Vagina (tissue), 2 donors: ENCODE measurements around the gene POU3F2. TPM values are rescaled to one million over a fixed set of nuclear protein-coding genes. Genes with fewer than 3 reads are reported as not detected.

ENCODE experiments used
- DNase-seq, 2 donors: peaks; one replicate each; pipeline ENCODE4 v3.0.0-alpha.2; 2017; ENCODE audit errors: extremely low spot score in 2 of 2
- H3K27ac ChIP-seq: fragments of 200-600 bp; sonication (generic); one replicate; pipeline ENCODE4 v1.5.1; 2019
- H3K27me3 ChIP-seq: fragments of 200-600 bp; sonication (generic); one replicate; pipeline ENCODE4 v1.5.1; 2019
- H3K36me3 ChIP-seq, 2 donors: fragments of 200-600 bp; sonication (generic); one replicate each; pipeline ENCODE4 v1.5.1; 2017 to 2019
- H3K4me1 ChIP-seq: fragments of 200-600 bp; sonication (generic); one replicate; pipeline ENCODE4 v1.5.1; 2019
- H3K4me3 ChIP-seq, 2 donors: fragments of 200-600 bp; sonication (generic); 1 replicate in 1 of 2; 2 replicates in 1 of 2; pipeline ENCODE4 v1.5.1; 2016 to 2019
- H3K9me3 ChIP-seq: fragments of 200-600 bp; sonication (generic); one replicate; pipeline ENCODE4 v1.5.1; 2019
- POLR2A ChIP-seq, 2 donors: fragments of 450-650 bp; IDR thresholded peaks; one replicate each; pipeline ENCODE4 v1.6.1; 2017; ENCODE audit warnings: antibody characterized with exemption in 2 of 2, mild to moderate bottlenecking in 2 of 2, moderate library complexity in 2 of 2
- POLR2AphosphoS5 ChIP-seq, 2 donors: sonication (generic); formaldehyde crosslinking; IDR thresholded peaks; one replicate each; pipeline ENCODE4 v1.9.0; 2017; ENCODE audit warnings: antibody characterized with exemption in 2 of 2, mild to moderate bottlenecking in 2 of 2, low read depth in 1 of 2; ENCODE audit not compliant: insufficient read depth in 1 of 2
- intact Hi-C: fragments of 100-400 bp; cut with DNase I; formaldehyde crosslinking; loops from one replicate; pipeline ENCODE4 v1.15.1; 2023
- total RNA-seq: library from RNA; depleted of rRNA; stranded (reverse); fragments of >200 nt; gene quantifications from one replicate; pipeline ENCODE4 v1.2.3, GENCODE V29; 2016
- TF ChIP-seq, protein P1 (sequence below), 3 experiments: fragments of 450-650 bp in 2 of 3; fragments of 200-600 bp in 1 of 3; sonication (generic) in 1 of 3; IDR thresholded peaks; one replicate each; pipeline ENCODE4 v1.5.1; 2017 to 2019; ENCODE audit warnings: antibody characterized with exemption in 3 of 3, mild to moderate bottlenecking in 2 of 3, moderate library complexity in 2 of 3

Gene POU3F2
- total RNA-seq, 1 donor from 2014 or later: not detected

DNA sequence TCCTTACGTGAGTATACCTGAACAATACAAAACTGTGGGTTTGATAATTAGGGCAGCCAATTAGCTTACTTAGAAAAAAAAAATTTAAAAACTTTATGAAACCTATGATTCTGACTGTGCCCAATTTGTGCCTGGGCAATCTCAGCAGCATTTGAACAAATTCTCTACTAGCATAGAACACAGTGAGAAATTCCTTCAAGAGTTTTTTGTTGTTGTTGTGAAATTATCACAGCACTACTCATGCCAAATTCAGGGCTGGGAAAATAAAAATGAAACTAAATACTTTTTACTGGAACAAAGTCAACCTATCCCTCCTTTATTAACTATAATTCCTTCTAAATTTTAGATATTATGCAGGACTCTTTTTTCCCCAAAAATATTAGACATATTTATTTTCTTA lies 42.9 kb downstream of the POU3F2 start:
- intact Hi-C loops: no loop called here
- H3K4me3 ChIP-seq: no peak overlapping the region
- TF ChIP-seq POLR2AphosphoS5 (IDR thresholded peaks at IDR 0.05; ENCODE audit: insufficient read depth in 1 of 2, low read depth in 1 of 2) (no peak), POLR2A (IDR thresholded peaks at IDR 0.05) (no peak)
- TF ChIP-seq, protein P1, sequence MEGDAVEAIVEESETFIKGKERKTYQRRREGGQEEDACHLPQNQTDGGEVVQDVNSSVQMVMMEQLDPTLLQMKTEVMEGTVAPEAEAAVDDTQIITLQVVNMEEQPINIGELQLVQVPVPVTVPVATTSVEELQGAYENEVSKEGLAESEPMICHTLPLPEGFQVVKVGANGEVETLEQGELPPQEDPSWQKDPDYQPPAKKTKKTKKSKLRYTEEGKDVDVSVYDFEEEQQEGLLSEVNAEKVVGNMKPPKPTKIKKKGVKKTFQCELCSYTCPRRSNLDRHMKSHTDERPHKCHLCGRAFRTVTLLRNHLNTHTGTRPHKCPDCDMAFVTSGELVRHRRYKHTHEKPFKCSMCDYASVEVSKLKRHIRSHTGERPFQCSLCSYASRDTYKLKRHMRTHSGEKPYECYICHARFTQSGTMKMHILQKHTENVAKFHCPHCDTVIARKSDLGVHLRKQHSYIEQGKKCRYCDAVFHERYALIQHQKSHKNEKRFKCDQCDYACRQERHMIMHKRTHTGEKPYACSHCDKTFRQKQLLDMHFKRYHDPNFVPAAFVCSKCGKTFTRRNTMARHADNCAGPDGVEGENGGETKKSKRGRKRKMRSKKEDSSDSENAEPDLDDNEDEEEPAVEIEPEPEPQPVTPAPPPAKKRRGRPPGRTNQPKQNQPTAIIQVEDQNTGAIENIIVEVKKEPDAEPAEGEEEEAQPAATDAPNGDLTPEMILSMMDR (IDR thresholded peaks at IDR 0.05): no peak
- H3K27me3 ChIP-seq: no peaks in the 10 kb centered on the region
- no peak for DNase-seq
- no peak overlapping the region for H3K27ac ChIP-seq
- peaks cover 0 to 4% of the 10 kb centered on the region in 2 donors for H3K36me3 ChIP-seq
- no peaks in the 10 kb centered on the region for H3K9me3 ChIP-seq
- no peaks in the 10 kb centered on the region for H3K4me1 ChIP-seq

- Histone ChIP-seq H3K36me3 (peaks cover 0 to 3% of the 10 kb centered on the region in 2 donors), H3K4me1 (no peaks in the 10 kb centered on the region), H3K27ac (no peak overlapping the region), H3K27me3 (no peaks in the 10 kb centered on the region), H3K4me3 (no peak overlapping the region), H3K9me3 (no peaks in the 10 kb centered on the region)
- TF ChIP-seq, protein P1 (IDR thresholded peaks at IDR 0.05): no peak
- TF ChIP-seq POLR2AphosphoS5 (IDR thresholded peaks at IDR 0.05; ENCODE audit: insufficient read depth in 1 of 2, low read depth in 1 of 2) (no peak), POLR2A (IDR thresholded peaks at IDR 0.05) (no peak)
- intact Hi-C loops: no loop called here
- DNase-seq: no peak
These were observed 46.1 kb downstream of the POU3F2 start for GRCh38 chr6:98880486-98880885.

DNA sequence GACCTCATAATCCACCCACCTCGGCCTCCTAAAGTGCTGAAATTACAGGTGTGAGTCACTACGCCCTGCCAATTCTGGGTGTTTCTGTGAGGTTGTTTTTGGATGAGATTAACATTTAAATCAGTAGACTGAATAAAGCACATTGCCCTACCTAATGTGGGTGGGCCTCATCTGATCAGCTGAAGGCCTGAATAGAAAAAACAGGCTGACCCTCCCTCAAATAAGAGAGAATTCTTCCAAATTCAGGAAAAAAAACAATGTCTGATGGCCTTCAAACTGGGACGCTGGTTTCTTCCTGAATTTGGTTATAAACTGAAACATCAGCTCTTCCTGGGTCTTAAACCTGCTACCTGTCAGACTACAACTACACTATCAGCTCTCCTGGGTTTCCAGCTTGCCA lies 51.0 kb downstream of the POU3F2 start:
- intact Hi-C loops: no loop called here

GRCh38 chr6:98887650-98888049 lies 53.3 kb downstream of the POU3F2 start:
- no peak for DNase-seq
- intact Hi-C loops: no loop called here
- Histone ChIP-seq H3K27me3 (no peaks in the 10 kb centered on the region), H3K27ac (no peak overlapping the region), H3K36me3 (peaks cover 0 to 16% of the 10 kb centered on the region in 2 donors), H3K4me3 (no peak overlapping the region), H3K9me3 (no peaks in the 10 kb centered on the region), H3K4me1 (no peaks in the 10 kb centered on the region)
- no peak for TF ChIP-seq POLR2AphosphoS5 (IDR thresholded peaks at IDR 0.05; ENCODE audit: insufficient read depth in 1 of 2, low read depth in 1 of 2)
- no peak for TF ChIP-seq POLR2A (IDR thresholded peaks at IDR 0.05)
- TF ChIP-seq, protein P1 (IDR thresholded peaks at IDR 0.05): no peak

More for the DNA sequence above, 51.0 kb downstream of the POU3F2 start:
- H3K4me1 ChIP-seq: no peaks in the 10 kb centered on the region
- H3K27ac ChIP-seq: no peak overlapping the region
- no peaks in the 10 kb centered on the region for H3K9me3 ChIP-seq
- no peak for DNase-seq
- TF ChIP-seq, protein P1 (IDR thresholded peaks at IDR 0.05): no peak
- TF ChIP-seq POLR2A (IDR thresholded peaks at IDR 0.05) (no peak), POLR2AphosphoS5 (IDR thresholded peaks at IDR 0.05; ENCODE audit: insufficient read depth in 1 of 2, low read depth in 1 of 2) (no peak)
- no peak overlapping the region for H3K4me3 ChIP-seq
- H3K36me3 ChIP-seq: peaks cover 0 to 13% of the 10 kb centered on the region in 2 donors
- H3K27me3 ChIP-seq: no peaks in the 10 kb centered on the region

Other genes starting within 250 kb of the POU3F2 start
- 17.7 TPM for gene FBXL4, start 113.4 kb downstream of the POU3F2 start, total RNA-seq